GM21367 (cell line): Measurements from ENCODE around the gene MDP1.
"Not testable (repeated sequence)": the region's sequence is repeated elsewhere in the genome, so short reads cannot be mapped to it uniquely, and the experiment has no call there.

Source experiments
- ATAC-seq: cut with Tn5 transposase; IDR thresholded peaks from one replicate; pipeline ENCODE4 v1.9.1; 2021; ENCODE audit not compliant: unreplicated experiment

Gene MDP1

DNA sequence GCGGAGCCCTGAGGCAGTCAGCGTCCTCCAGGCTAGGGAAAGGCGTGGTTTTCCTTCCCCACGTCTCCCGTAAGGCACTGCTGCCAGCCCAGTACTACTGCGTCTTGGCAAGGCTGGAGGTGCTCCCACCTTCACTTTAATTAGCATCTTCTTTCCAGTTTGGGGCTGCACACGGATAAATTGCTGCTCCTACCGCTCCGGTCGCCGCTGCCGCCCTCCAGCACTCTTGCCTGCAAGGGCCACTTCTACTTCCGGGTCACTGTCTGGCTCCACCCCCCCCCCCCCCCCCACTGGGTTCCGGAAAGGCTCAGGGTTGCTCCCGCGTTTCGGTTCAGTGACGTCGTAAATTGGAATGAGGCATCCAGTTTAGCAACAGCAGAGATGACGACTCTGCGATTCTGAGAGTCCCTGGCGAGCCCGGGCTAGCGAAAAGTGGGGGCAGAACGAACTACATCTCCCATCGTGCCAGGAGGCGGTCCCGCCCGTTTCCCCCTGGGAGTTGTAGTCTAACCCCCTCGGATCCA lies 16.3 kb upstream of the MDP1 start, which contains the start of gene NEDD8:
Gene NEDD8 (minus strand): TSS at position 247 of the 524 bp plus-strand sequence. CDS start 100 bp downstream, at position 147.
- ATAC-seq, result peak; percentile 66

DNA sequence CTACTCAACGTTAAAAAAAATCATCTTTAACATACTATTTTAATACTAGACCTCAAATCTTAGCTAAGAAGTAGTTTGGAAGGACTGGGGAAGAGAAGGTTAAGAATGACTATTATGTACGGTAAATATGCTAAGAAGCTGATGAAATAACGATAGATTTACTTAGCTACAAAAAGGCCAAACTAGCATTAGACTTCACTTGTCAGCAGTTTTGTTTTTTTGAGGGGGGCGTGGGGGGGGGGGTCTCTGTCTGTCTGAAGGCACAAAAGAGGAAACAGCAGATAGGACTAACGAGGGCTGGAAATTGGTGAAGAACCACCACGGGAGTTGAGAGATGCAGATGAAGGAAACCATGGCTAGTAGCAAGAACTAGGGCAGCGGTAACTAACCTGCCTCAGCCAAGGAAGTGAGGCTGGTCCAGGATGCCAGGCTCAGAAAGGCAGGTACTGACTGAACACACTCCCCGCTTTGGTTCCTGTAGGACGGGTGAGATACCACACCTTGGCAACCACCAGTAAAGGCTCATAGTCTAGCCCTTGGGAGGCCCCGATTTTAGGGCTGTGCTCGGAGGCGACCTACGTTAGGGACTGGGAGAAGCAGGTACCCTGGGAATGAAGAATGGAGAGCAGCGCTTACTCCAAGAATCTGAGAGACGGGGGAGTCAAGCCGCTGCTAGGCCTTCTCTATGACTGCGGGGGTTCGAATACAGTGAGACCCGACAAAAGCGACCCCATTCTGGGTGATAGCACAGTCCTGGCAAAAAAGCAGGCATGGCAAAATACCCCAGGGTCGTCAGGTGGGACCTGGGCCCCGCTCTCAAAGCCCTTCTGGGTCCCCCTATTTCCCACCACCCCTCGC lies 15.6 kb upstream of the MDP1 start:
- ATAC-seq, result peak; percentile 10

DNA sequence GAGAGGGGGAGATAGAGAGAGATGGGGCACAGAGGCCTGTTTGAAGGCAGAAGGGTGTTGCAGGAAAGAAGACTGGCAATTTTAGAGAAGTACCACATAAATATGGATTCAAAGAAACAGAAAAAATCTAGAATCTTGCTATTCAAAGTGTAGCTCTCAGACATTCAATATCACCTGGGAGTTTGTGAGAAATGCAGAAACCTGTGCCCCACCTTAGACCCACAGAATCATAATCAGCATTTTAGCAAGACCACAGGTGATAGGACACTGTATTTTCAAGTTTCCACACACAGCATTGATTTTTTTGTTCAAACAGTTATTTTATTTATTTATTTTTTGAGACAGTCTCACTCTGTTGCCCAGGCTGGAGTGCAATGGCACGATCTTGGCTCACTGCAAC lies 13.0 kb upstream of the MDP1 start:
- no peak for ATAC-seq

DNA sequence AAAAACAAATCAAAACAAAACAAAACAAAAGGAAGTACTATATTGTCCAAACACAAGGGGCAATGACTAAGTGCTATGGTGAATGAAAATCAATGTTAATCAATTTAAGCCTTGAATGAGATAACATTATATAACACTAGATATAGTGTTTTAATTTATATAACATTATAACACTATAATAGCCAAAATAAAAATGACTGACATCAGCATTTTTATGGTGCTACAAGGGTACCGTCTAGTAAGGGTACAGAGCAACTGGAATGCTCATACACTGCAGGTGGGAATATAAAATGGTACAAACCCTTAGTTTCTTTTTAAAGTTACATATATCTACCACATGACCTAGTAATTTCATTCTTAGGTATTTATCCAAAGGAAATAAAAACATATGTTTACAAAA lies 10.6 kb upstream of the MDP1 start:
- ATAC-seq, result no peak

DNA sequence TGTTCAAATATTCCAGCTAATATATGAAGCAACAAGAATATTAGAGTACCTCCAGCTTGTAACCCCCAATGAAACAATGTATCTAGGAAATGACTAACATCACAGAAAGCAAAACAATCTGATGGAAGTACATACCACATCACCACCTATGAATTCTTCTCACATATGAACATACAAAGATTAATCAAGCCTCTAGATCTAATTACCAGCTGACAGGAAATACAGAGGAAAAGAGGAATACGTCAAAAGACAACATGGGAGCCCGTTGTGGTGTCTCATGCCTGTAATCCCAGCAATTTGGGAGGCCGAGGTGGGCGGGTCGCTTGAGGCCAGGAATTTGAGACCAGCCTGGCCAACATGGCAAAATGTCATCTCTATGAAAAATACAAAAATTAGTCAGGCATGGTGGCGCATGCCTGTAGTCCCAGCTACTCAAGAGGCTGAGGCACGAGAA lies 8.8 kb upstream of the MDP1 start:
- ATAC-seq, result no peak

DNA sequence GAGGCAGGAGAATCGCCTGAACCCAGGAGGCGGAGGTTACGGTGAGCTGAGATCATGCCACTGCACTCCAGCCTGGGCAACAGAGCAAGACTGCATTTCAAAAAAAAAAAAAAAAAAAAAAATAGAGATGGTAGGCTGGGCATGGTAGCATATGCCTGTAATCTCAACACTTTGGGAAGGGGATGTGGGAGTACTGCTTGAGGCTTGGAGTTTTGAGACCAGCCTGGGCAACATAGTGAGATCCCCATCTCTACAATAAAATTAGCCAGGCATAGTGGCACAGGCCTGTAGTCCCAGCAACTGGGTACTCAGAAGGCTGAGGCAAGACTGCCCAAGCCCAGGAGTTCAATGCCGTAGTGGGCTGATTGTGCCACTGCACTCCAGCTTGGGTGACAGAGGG lies 7.1 kb upstream of the MDP1 start:
- ATAC-seq, result not testable (repeated sequence)

DNA sequence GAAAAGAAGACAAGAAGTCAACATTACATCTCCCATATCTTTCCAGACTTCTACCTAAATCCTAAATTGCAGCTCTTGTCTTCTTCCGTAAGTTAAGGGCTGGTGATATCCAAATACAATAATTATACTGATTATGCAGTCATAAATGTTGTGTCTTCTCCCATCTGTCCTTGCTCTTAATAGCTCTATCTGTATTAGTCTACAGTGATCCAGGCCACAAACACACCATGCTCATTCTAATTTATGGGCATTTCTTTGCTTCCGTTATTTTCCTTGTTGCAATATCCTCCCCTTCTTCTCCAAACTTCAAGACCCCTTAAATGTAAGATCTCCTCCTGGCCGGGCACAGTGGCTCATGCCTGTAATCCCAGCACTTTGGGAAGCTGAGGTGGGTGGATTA lies 3.7 kb upstream of the MDP1 start:
- ATAC-seq, result no peak

DNA sequence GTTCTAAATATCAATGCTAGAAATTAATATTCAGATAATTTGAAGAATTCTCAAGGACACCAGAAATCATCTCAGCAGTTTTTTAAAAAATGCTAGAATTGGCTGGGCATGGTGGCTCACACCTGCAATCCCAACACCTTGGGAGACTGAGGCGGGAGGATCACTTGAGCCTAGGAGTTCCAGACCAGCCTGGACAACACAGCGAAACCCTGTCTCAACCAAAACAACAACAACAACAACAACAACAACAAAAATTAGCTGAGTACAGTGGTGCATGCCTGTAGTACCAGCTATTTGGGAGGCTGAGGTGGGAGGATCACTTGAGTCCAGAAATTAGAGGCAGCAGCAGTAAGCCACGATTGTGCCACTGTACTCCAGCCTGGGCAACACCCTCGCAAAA lies 3.2 kb upstream of the MDP1 start:
- ATAC-seq, result no peak

DNA sequence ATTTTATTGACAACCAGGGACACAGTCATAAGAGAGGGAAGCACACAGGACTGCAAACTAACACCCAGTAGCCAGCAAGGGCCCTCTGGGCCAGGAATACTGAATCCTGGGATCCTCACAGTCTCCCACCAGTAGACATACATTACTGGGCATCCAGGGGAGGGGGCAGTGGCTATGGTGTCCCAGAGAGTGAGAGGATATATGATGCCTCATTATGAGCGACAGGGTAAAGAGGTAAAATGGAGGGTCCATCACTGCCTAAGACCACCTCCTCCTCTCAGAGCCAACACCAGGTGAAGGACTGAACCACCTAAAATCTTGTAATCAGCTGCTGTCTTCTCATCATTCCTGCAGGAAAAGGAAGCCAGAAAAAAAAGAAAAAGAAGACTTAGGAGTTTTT lies 1.0 kb upstream of the MDP1 start:
- ATAC-seq, result not testable (repeated sequence)

DNA sequence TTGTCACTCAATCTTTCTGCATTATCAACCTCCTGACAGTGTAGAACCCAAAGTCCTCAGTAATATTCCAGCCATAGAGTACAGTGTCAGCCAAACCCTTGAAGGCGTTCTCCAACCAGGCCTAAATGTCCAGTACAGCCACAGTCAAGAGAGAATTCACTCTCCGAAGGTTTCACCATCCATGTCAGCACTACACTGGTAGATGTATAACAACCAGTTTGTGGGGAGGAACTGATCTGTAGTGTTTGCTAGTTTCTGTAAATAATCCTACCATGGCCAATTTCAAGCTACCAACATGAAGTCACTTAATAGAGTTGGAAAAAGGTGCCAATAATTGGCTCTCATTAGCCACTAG lies 456 bp upstream of the MDP1 start:
- ATAC-seq, result no peak

DNA sequence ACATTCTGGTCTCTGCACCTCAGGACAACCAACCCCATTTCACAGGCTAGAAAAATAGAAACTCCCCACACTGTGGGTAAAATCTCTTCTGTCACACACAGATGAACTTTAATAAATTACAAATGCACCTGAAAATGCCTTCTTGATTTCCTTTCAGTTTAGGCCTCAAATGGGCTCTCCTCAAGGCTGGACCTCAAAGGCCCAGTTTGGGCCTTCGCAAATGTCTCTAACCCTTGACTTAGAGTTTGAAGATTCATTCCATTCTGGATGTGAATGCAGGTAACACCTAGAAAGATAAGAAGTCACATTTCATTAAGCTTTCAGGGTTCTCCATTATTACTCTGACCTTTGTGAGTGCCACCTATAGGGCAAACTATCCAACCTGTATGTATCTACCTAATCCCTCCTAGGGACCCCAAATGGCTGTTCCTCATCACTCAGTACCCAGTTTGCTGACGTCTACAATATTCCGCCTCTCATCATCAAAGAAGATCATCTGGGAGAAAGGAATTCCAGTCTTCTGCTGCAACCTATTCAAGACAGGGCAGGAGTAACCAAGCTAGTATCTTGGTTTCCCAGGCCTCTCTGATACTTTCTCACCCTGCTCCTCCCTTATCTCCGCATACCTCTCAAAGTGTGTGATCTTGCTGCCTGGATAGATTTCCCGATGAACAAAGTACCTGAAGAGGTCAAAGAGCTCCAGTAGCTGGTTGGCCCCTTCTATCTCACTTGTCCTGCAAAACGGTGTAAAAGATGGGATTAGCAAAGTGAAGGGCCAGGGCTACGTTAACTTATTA lies 1.8 kb downstream of the MDP1 start:
- no peak for ATAC-seq

DNA sequence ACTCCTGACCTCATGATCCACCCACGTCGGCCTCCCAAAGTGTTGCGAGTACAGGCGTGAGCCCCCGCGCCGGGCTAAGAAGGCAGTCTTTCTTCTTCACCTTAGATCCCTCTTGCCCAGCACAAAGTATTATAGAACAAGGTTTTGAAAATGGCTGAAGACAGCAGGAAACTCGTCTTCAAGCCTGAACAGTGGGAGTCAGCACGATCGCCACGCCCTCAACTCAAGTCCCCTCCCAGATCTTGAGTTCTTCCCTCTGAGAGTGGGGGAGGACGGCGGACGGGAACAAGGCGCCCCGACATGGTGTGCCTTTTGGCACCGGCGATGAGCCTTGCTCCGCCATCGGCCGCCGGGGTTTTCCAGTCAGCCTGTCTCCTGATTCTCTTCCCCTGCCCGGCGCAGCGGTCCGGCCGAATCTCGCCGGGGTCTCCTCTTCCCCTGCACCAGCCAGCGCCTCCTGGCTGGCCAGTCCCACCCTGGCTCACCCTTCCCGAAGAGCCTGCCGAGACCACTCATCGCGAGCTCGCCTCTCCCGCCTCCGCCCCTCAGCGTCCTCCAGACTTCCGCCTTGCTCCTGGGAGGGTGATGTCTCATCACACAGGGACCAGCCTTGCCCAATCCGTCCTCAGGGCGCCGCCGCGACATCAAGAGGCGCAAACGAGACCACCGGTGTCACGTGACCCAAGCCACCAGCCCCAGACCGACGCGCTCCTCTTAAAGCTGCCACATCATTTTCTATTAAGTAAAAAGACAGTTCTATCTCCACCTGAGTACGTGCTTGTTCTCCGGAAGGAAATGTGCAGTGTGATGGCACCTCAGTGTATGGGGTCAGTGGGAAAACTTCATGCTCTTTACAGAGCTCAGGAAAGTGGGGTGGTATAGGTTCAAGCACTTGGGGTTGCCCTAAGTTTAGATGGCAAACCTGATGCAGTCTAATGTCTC lies 2.7 kb downstream of the MDP1 start, which contains the start of gene CHMP4A:
Gene CHMP4A (minus strand): TSS at position 565 of the 942 bp plus-strand sequence. CDS start 49 bp downstream, at position 516.
- ATAC-seq, result peak; percentile 62

DNA sequence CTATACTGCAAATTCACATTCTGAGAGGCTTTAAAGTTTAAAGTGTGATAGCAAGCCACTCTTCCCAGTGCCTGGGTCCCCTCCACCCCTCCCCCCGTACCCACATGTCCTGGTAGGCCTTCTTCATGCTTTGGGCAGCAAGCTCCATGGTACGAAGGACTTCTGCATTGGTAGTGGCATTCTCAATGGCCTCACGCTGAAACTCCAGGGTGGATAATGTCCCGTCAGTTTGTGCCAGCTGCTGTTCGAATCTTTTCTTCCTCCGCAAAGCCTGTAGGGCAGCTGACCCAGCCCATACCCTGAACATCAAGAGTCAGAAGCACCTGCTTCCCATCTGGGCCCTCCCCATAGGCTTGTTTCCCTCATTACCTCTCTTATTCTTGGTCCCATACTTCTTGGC lies 4.6 kb downstream of the MDP1 start:
- no peak for ATAC-seq

DNA sequence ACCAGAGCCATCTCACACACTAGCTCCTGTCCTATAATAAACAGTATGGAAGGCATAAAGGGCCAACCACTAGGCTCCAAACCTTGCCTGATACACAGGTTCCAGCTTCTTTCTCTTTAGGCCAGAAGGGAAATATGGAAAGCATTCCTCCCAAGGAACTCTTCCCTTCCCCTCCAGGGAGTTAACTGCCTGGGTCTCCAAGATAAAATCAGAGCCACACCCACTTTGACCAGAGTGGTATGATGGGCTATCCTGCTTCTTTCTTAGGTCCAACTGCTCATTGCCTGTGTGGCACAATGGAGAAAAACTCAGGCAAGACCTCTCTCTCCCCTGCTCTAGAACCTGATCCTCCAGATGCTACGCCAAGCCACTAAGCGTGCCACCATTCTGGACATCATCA lies 8.2 kb downstream of the MDP1 start:
- no peak for ATAC-seq

DNA sequence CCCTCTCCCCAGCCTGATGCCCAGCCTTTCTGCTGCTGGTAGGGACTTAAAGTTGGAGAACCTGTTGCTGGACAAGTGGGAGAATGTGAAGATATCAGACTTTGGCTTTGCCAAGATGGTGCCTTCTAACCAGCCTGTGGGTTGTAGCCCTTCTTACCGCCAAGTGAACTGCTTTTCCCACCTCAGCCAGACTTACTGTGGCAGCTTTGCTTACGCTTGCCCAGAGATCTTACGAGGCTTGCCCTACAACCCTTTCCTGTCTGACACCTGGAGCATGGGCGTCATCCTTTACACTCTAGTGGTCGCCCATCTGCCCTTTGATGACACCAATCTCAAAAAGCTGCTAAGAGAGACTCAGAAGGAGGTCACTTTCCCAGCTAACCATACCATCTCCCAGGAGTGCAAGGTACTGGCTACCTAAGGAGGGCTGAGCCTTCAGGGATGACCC lies 8.7 kb downstream of the MDP1 start:
- ATAC-seq, result no peak

DNA sequence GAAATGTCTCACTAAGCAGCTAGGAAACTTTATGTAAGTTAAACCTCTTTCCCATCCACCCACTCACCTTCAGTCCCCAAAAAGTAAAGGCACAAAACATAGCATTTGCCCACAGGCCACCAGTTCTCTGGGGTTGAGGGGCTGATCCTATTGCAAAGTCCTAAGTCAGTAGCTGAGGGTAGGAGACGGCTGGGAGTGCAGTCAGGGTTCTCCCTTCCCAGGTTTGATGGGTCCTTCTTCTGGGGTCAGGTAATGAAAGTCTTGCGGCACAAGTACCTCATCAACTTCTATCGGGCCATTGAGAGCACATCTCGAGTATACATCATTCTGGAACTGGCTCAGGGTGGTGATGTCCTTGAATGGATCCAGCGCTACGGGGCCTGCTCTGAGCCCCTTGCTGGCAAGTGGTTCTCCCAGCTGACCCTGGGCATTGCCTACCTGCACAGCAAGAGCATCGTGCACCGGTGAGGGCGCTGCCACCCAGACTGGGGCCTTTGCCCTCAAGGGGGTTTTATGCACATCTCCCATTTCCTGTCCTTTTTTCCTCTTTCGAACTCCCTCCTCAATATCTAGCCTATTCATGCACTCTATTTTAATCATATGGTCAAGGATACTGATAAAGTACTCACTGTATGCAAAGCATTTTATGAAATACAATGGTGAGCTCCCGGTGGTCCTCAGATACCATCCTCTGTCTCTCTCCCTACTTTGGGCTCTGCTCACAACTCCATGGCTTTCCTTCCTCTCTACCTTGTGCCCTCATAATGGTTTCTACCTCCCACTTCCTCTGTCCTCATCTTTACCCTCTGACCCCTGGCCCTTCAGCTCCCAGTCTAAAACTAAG lies 9.4 kb downstream of the MDP1 start:
- ATAC-seq, result no peak

DNA sequence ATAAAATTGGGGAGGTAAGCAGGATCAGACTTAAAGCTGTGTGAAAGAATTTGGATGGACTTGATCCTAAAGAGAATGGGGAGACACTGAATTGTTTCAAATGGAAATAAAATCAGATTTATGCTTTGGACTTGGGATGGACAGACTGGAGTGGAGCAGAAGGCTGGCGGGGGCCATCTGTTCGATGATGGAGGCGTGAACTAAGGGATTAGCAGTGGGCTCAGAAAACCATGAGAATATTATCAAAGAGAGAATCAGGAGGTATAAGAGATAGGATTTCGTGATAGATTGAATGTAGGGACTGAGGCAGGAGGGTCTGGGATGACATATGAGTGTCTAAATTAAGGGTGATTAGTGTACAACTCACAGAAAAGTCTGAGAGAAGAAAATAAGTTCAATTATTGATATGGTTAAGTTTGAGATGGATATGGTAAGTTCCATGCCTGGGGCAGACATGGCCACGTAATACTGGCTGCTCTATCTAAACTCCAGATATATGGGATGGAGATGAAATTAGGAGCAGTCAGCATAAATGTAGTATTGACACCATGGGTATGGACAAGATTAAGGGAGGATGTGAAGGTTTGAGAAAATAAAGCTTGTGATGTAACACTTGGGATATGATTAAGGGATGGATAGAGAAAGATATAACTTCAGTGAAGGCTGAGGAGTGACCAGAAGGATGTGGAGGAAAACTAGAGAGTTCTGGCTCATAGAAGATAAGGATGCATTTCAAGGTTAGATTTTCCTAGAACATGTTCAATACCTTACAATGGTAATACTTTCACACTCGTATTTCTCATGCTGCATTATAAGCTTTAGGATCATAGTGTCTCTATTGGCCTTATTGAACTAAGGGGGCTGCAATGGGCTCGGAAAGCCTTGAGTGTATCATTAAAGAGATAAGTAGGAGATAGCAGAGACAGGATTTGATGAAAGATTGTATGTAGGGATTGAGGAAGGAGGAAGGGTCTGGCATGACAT lies 11.4 kb downstream of the MDP1 start:
- no peak for ATAC-seq

DNA sequence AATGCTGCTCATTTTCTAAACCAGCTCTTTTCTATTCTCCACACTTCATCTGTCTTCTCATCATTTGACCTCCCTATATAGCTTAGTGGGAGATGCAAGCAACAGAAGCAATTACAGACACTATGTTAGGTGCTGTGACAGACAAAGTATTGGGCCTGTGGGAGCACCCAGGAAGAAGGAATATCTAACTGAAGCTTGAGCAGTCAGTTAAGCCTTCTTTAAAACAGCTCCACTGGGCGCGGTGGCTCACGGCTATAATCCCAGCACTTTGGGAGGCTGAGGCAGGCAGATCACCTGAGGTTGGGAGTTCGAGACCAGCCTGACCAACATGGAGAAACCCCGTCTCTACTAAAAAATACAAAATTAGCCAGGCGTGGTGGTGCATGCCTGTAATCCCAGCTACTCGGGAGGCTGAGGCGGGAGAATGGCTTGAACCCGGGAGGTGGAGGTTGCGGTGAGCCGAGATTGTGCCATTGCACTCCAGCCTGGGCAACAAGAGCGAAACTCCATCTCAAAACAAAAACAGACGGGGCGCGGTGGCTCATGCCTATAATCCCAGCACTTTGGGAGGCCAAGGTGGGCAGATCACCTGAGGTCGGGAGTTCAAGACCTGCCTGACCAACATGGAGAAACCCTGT lies 12.5 kb downstream of the MDP1 start:
- not testable (repeated sequence) for ATAC-seq
